Measurements from ENCODE around the gene RAP1B. TPM values are rescaled to one million over a fixed set of nuclear protein-coding genes. Genes with fewer than 3 reads are reported as not detected.

RAP1B gene
- total and polyA plus RNA-seq, 9 of the 15 experiments (the other 6 are each of a cell fraction or from before 2014, with no cell fraction given): 107 to 309 (median 170) TPM

GRCh38 chr12:68673788-68674187 lies 63.1 kb downstream of the RAP1B start:
- FAIRE-seq: peak; percentile 48

More at GRCh38 chr12:68673788-68674187, 63.1 kb downstream of the RAP1B start:
- Histone ChIP-seq H3K4me3 (no peak overlapping the region), H3K27me3 (ENCODE audit: control insufficient read depth in 2 of 2, insufficient read depth in 2 of 2, low read length in 2 of 2) (no peaks in the 10 kb centered on the region), H3K36me3 (ENCODE audit: control insufficient read depth, insufficient read depth, low read length) (no peaks in the 10 kb centered on the region), H3K4me1 (replicated peaks in 1 of 2; ENCODE audit: control insufficient read depth in 2 of 2, insufficient read depth in 2 of 2, low read length in 2 of 2) (peaks cover 5 to 13% of the 10 kb centered on the region in 2 experiments; a peak in 4 of 5 replicates), H3K9ac (ENCODE audit: insufficient read depth in 1 of 2, low read depth in 2 of 2, low read length in 2 of 2) (no peak overlapping the region), H3K9me3 (replicated peaks; ENCODE audit: control insufficient read depth, insufficient read depth, low read depth, low read length) (no peaks in the 10 kb centered on the region), H2AFZ (ENCODE audit: low read depth, low read length) (peak overlapping the region; percentile 52; the same call in 1 of the 2 replicates), H3K4me2 (ENCODE audit: insufficient read depth, low read length) (no peak overlapping the region; the same call in 1 of the 2 replicates), H3K79me2 (ENCODE audit: control insufficient read depth, insufficient read depth, low read length) (no peaks in the 10 kb centered on the region), H4K20me1 (replicated peaks; ENCODE audit: control insufficient read depth, insufficient read depth, low read length) (no peaks in the 10 kb centered on the region), H3K27ac (ENCODE audit: extremely low read depth, low read depth, low read length) (no peak overlapping the region), H3K9me1 (ENCODE audit: control insufficient read depth, insufficient read depth, low read length) (no peaks in the 10 kb centered on the region)
- WGBS (ENCODE audit: insufficient coverage, low coverage, missing lambda C conversion rate): 10% methylated on average over 4 of the region's 4 CpGs
- ATAC-seq (0 out of 3 replicates have a peak, but pooled peaks have one; percentile 14), DNase-seq (ENCODE audit: extremely low read depth in 1 of 4, low spot score in 3 of 4) (peak in 2 of 4 experiments; percentile 8 to 35)
- ChIA-PET CTCF (ENCODE audit: low intra/inter-chr PET ratio) (no interaction called here), POLR2A (interaction anchor here (1.6 kb wide), 1 partner anchor 10 kb away, joined by 3 read pairs; no protein-coding TSS in a partner anchor)
- peak; percentile 37; the same call in 1 of the 2 replicates for TF ChIP-seq ARID1B (IDR thresholded peaks at IDR 0.05)
- TF ChIP-seq IRF9 (tag; IDR thresholded peaks at IDR 0.05): no peak
- TF ChIP-seq, protein P1, sequence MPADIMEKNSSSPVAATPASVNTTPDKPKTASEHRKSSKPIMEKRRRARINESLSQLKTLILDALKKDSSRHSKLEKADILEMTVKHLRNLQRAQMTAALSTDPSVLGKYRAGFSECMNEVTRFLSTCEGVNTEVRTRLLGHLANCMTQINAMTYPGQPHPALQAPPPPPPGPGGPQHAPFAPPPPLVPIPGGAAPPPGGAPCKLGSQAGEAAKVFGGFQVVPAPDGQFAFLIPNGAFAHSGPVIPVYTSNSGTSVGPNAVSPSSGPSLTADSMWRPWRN (IDR thresholded peaks at IDR 0.05; ENCODE audit: low read depth): no peak
- 0 out of 2 replicates have a peak, but pooled peaks have one; percentile 14 for TF ChIP-seq SMARCE1 (IDR thresholded peaks at IDR 0.05)
- TF ChIP-seq YBX1 (IDR thresholded peaks at IDR 0.05): no peak
- peak; percentile 20; the same call in 1 of the 2 replicates for TF ChIP-seq EP300 (IDR thresholded peaks at IDR 0.05; ENCODE audit: low read length)
- TF ChIP-seq, protein P2, sequence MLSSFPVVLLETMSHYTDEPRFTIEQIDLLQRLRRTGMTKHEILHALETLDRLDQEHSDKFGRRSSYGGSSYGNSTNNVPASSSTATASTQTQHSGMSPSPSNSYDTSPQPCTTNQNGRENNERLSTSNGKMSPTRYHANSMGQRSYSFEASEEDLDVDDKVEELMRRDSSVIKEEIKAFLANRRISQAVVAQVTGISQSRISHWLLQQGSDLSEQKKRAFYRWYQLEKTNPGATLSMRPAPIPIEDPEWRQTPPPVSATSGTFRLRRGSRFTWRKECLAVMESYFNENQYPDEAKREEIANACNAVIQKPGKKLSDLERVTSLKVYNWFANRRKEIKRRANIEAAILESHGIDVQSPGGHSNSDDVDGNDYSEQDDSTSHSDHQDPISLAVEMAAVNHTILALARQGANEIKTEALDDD (IDR thresholded peaks at IDR 0.05): 0 out of 2 replicates have a peak, but pooled peaks have one; percentile 14
- peak; percentile 72 for TF ChIP-seq CBFA2T3 (IDR thresholded peaks at IDR 0.05)
- 0 out of 4 replicates have a peak, but pooled peaks of 1 of the 2 experiments have one; percentile 23 for TF ChIP-seq RCOR1 (IDR thresholded peaks at IDR 0.05; ENCODE audit: borderline replicate concordance in 1 of 2, low read depth in 2 of 2, low read length in 2 of 2)
- 0 out of 2 replicates have a peak, but pooled peaks have one; percentile 41 for TF ChIP-seq ETV1 (tag; conservative IDR thresholded peaks at IDR 0.05; ENCODE audit: low read depth)
- peak; percentile 46; the same call in 1 of the 2 replicates for TF ChIP-seq SMARCA4 (IDR thresholded peaks at IDR 0.05)
- no peak for TF ChIP-seq NR2C1 (IDR thresholded peaks at IDR 0.05)
- TF ChIP-seq NR2C1 (tag; IDR thresholded peaks at IDR 0.05): peak; percentile 40; the same call in 1 of the 2 replicates
- no TSS peak for BruUV-seq (replicated peaks)
- intact Hi-C loops (cut with micrococcal nuclease): no loop called here
- in situ Hi-C loops (cut with MboI): no loop called here

All from K562 (cell line).